Measurements from ENCODE around the gene SLC34A3.

Gene SLC34A3

DNA sequence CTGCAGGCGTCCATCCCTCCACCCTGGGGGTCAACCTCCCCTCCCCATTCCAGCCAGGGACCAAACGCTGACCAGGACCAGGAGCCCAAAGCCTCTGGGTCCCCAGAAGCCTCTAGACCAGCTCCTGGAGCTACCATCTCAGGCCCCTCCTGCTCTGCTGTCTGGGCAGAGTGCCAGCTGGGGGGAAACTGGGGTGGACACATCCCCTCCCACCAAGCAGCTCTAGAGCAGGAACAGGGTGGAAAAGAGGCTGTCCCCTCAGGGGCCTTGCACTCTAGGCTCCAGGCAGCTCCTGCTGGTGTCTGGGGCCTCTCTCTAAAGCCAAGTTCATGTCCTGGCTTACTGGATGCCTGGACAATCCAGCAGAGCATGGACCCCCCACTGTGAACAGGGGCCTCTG is 37.8 kb upstream of the SLC34A3 start:
- no peaks in the 10 kb centered on the region for H3K36me3 ChIP-seq (ENCODE audit: control insufficient read depth, insufficient read depth, low read length)
- H3K23ac ChIP-seq (ENCODE audit: low read length): no peak overlapping the region
- no peak overlapping the region for H4K8ac ChIP-seq (ENCODE audit: low read depth, low read length)
- H3K79me1 ChIP-seq (ENCODE audit: low read length): peaks cover 10% of the 10 kb centered on the region
- DNase-seq: no peak
- H3K27ac ChIP-seq (ENCODE audit: low read depth, low read length): no peak overlapping the region
- H2BK120ac ChIP-seq (ENCODE audit: low read depth, low read length): no peak overlapping the region
- H3K9ac ChIP-seq (ENCODE audit: low read length): no peak overlapping the region
- H3K56ac ChIP-seq (ENCODE audit: low read length): no peak overlapping the region
- H3K4me1 ChIP-seq (ENCODE audit: control insufficient read depth, low read depth, low read length): peaks cover 3% of the 10 kb centered on the region
- H4K5ac ChIP-seq (ENCODE audit: low read length): no peak overlapping the region
- no peaks in the 10 kb centered on the region for H3K27me3 ChIP-seq (ENCODE audit: insufficient read depth, low read length, poor library complexity)
- H3K4me3 ChIP-seq (ENCODE audit: low read length): no peak overlapping the region
- no peak overlapping the region for H2AK5ac ChIP-seq (ENCODE audit: low read length)
- H2BK15ac ChIP-seq (replicated peaks; ENCODE audit: low read depth): no peak overlapping the region
- no peak overlapping the region for H3K4ac ChIP-seq (ENCODE audit: low read depth, low read length)
- WGBS (ENCODE audit: extremely low coverage, insufficient coverage, low lambda C conversion rate): no CpG with 5 or more reads among the region's 2 CpGs
- no peak overlapping the region for H2BK5ac ChIP-seq (ENCODE audit: low read length)
- H3K79me2 ChIP-seq (ENCODE audit: control insufficient read depth, insufficient read depth, low read length): peaks cover 4% of the 10 kb centered on the region
- H3K18ac ChIP-seq (ENCODE audit: low read length): no peak overlapping the region
- H3K4me2 ChIP-seq (ENCODE audit: low read length): no peak overlapping the region

DNA sequence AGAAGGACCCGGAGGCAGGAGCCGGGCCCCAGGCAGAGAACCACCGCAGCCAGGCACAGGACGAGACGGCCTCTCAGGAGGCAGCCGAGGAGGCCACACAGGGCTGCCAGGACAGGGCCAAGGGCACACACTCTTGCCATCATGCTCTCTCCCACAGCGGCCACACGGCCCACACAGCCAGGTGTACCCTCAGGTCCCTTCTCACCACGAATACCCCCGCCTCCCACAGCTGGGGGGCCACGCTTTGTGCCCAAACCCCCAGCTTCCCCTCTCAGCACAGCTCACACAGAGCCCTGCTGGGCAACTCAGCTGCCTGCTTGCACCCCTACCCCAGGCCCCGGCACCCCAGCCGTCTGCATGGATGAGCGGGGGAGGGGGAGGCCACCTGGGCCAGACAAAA is 36.9 kb upstream of the SLC34A3 start:
- no peak overlapping the region for H3K56ac ChIP-seq (ENCODE audit: low read length)
- WGBS (ENCODE audit: extremely low coverage, insufficient coverage, low lambda C conversion rate): no CpG with 5 or more reads among the region's 14 CpGs

DNA sequence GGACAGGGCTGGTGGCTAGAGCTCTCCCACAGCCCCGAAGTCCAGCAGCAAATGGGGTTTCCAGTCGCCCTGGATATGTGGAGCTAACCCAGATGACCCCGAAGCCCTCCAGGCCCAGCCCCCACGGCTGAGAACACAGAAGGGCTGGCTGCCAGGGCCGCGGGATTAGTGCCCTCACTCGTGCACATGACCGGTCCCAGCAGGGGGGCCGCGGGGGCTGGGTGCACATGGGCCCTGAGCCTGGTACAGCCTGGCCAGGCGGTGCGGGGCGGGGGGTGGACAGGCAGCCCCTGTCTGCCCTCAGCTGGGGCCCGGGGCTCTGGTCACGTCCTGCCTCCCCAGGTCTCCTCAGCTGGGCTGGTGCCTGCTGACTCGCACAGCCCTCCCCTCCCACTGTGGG is 36.3 kb upstream of the SLC34A3 start:
- Histone ChIP-seq H3K56ac (ENCODE audit: low read length) (no peak overlapping the region), H3K4me3 (ENCODE audit: low read length) (no peak overlapping the region), H4K5ac (ENCODE audit: low read length) (no peak overlapping the region), H4K8ac (ENCODE audit: low read depth, low read length) (no peak overlapping the region), H3K9ac (ENCODE audit: low read length) (no peak overlapping the region), H3K36me3 (ENCODE audit: control insufficient read depth, insufficient read depth, low read length) (no peaks in the 10 kb centered on the region), H3K4me2 (ENCODE audit: low read length) (no peak overlapping the region), H2BK5ac (ENCODE audit: low read length) (no peak overlapping the region), H3K4ac (ENCODE audit: low read depth, low read length) (no peak overlapping the region), H2BK15ac (replicated peaks; ENCODE audit: low read depth) (no peak overlapping the region), H3K27ac (ENCODE audit: low read depth, low read length) (no peak overlapping the region), H2BK120ac (ENCODE audit: low read depth, low read length) (no peak overlapping the region), H3K79me1 (ENCODE audit: low read length) (peaks cover 13% of the 10 kb centered on the region), H3K18ac (ENCODE audit: low read length) (no peak overlapping the region), H3K23ac (ENCODE audit: low read length) (no peak overlapping the region), H3K79me2 (ENCODE audit: control insufficient read depth, insufficient read depth, low read length) (peaks cover 6% of the 10 kb centered on the region), H3K4me1 (ENCODE audit: control insufficient read depth, low read depth, low read length) (peaks cover 2% of the 10 kb centered on the region), H3K27me3 (ENCODE audit: insufficient read depth, low read length, poor library complexity) (no peaks in the 10 kb centered on the region), H2AK5ac (ENCODE audit: low read length) (no peak overlapping the region)
- WGBS (ENCODE audit: extremely low coverage, insufficient coverage, low lambda C conversion rate): no CpG with 5 or more reads among the region's 16 CpGs
- DNase-seq: no peak

More for the DNA sequence above, 36.9 kb upstream of the SLC34A3 start:
- no peak overlapping the region for H3K4me3 ChIP-seq (ENCODE audit: low read length)
- H3K27me3 ChIP-seq (ENCODE audit: insufficient read depth, low read length, poor library complexity): no peaks in the 10 kb centered on the region
- H3K4me1 ChIP-seq (ENCODE audit: control insufficient read depth, low read depth, low read length): peaks cover 3% of the 10 kb centered on the region
- H3K4ac ChIP-seq (ENCODE audit: low read depth, low read length): no peak overlapping the region
- no peak overlapping the region for H2BK120ac ChIP-seq (ENCODE audit: low read depth, low read length)
- H3K4me2 ChIP-seq (ENCODE audit: low read length): no peak overlapping the region
- no peak overlapping the region for H2BK5ac ChIP-seq (ENCODE audit: low read length)
- DNase-seq: no peak
- no peak overlapping the region for H4K5ac ChIP-seq (ENCODE audit: low read length)
- H4K8ac ChIP-seq (ENCODE audit: low read depth, low read length): no peak overlapping the region
- H2AK5ac ChIP-seq (ENCODE audit: low read length): no peak overlapping the region
- H3K27ac ChIP-seq (ENCODE audit: low read depth, low read length): no peak overlapping the region
- no peaks in the 10 kb centered on the region for H3K36me3 ChIP-seq (ENCODE audit: control insufficient read depth, insufficient read depth, low read length)
- H3K18ac ChIP-seq (ENCODE audit: low read length): no peak overlapping the region
- H3K79me2 ChIP-seq (ENCODE audit: control insufficient read depth, insufficient read depth, low read length): peaks cover 4% of the 10 kb centered on the region
- H3K9ac ChIP-seq (ENCODE audit: low read length): no peak overlapping the region
- H3K23ac ChIP-seq (ENCODE audit: low read length): no peak overlapping the region
- H2BK15ac ChIP-seq (replicated peaks; ENCODE audit: low read depth): no peak overlapping the region
- H3K79me1 ChIP-seq (ENCODE audit: low read length): peaks cover 15% of the 10 kb centered on the region

DNA sequence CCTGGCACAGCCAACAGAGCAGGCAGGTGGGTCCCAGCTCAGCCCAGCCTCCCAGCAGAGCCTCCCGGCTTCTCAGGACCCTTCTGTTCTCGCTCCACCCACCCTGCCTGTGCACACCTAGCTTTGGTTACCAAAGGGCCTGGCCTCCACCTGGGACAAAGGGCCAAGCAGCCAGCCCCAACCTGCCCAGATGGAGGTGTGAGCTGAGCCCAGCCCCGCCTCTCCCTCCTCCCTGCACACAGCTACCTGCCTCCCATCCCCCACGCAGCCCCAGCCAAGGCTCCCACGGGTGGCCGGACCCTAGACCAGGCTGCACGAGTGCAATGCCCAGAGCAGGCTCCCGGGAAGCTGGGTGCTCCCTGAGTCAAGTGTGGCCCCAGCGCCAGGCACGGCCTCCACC is 35.8 kb upstream of the SLC34A3 start:
- no peak overlapping the region for H3K56ac ChIP-seq (ENCODE audit: low read length)
- H3K79me2 ChIP-seq (ENCODE audit: control insufficient read depth, insufficient read depth, low read length): peaks cover 2% of the 10 kb centered on the region
- H3K18ac ChIP-seq (ENCODE audit: low read length): no peak overlapping the region
- WGBS (ENCODE audit: extremely low coverage, insufficient coverage, low lambda C conversion rate): no CpG with 5 or more reads among the region's 10 CpGs
- H4K5ac ChIP-seq (ENCODE audit: low read length): no peak overlapping the region
- peaks cover 8% of the 10 kb centered on the region for H3K79me1 ChIP-seq (ENCODE audit: low read length)
- H3K4me2 ChIP-seq (ENCODE audit: low read length): no peak overlapping the region
- no peak overlapping the region for H3K4ac ChIP-seq (ENCODE audit: low read depth, low read length)
- no peak overlapping the region for H4K8ac ChIP-seq (ENCODE audit: low read depth, low read length)
- no peak overlapping the region for H3K27ac ChIP-seq (ENCODE audit: low read depth, low read length)
- no peaks in the 10 kb centered on the region for H3K4me1 ChIP-seq (ENCODE audit: control insufficient read depth, low read depth, low read length)
- no peak overlapping the region for H2BK15ac ChIP-seq (replicated peaks; ENCODE audit: low read depth)
- H3K4me3 ChIP-seq (ENCODE audit: low read length): no peak overlapping the region
- no peaks in the 10 kb centered on the region for H3K36me3 ChIP-seq (ENCODE audit: control insufficient read depth, insufficient read depth, low read length)
- no peaks in the 10 kb centered on the region for H3K27me3 ChIP-seq (ENCODE audit: insufficient read depth, low read length, poor library complexity)
- H3K23ac ChIP-seq (ENCODE audit: low read length): no peak overlapping the region
- H2BK120ac ChIP-seq (ENCODE audit: low read depth, low read length): no peak overlapping the region
- no peak for DNase-seq
- H2BK5ac ChIP-seq (ENCODE audit: low read length): no peak overlapping the region
- H2AK5ac ChIP-seq (ENCODE audit: low read length): no peak overlapping the region
- H3K9ac ChIP-seq (ENCODE audit: low read length): no peak overlapping the region

DNA sequence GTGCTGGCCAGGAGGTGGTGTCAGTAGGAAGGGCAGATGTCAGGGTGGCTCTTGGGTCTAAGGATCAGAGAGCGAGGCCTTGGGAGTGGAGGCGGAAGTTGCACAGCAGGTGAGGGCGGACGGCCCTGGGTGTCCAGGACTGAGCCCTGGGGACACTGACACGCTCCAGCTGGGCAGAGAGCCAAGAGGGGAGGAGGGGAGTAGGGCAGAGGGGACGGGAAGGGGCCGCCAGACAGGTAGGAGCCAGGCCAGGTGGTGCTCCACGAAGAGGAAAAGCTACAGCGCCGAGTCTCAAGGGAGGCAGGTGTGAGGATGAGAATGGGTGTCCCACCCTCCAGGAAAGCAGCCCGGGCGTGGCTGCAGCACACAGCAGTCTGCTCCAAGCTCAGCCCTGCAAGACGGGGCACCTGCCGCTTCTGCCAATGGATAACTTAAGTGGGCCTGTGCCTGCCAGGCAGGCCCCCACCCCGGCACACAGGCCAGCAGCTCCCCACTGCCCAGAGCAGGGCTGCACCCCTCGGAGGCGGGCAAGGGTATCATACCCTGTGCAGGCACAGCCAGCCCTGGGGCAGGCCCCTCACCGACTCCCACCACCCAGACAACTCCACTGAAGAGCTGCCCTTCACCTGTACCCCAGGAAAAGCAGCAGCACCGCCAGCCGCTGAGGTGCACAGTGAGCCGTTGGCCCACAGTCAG is 35.0 kb upstream of the SLC34A3 start:
- Histone ChIP-seq H3K56ac (ENCODE audit: low read length) (no peak overlapping the region), H3K23ac (ENCODE audit: low read length) (no peak overlapping the region), H3K18ac (ENCODE audit: low read length) (no peak overlapping the region), H2AK5ac (ENCODE audit: low read length) (no peak overlapping the region), H2BK15ac (replicated peaks; ENCODE audit: low read depth) (no peak overlapping the region), H3K9ac (ENCODE audit: low read length) (no peak overlapping the region), H2BK5ac (ENCODE audit: low read length) (no peak overlapping the region), H3K4me1 (ENCODE audit: control insufficient read depth, low read depth, low read length) (no peaks in the 10 kb centered on the region), H3K79me1 (ENCODE audit: low read length) (peaks cover 7% of the 10 kb centered on the region), H3K4me2 (ENCODE audit: low read length) (no peak overlapping the region), H3K79me2 (ENCODE audit: control insufficient read depth, insufficient read depth, low read length) (peaks cover 2% of the 10 kb centered on the region), H3K27me3 (ENCODE audit: insufficient read depth, low read length, poor library complexity) (no peaks in the 10 kb centered on the region), H4K5ac (ENCODE audit: low read length) (no peak overlapping the region), H3K4ac (ENCODE audit: low read depth, low read length) (no peak overlapping the region), H2BK120ac (ENCODE audit: low read depth, low read length) (no peak overlapping the region), H3K4me3 (ENCODE audit: low read length) (no peak overlapping the region), H3K27ac (ENCODE audit: low read depth, low read length) (no peak overlapping the region), H3K36me3 (ENCODE audit: control insufficient read depth, insufficient read depth, low read length) (no peaks in the 10 kb centered on the region), H4K8ac (ENCODE audit: low read depth, low read length) (no peak overlapping the region)
- WGBS (ENCODE audit: extremely low coverage, insufficient coverage, low lambda C conversion rate): no CpG with 5 or more reads among the region's 21 CpGs
- DNase-seq: no peak

Measured in mesendoderm (in vitro differentiated cells).